GM21515 (cell line): Measurements from ENCODE around the gene NAV1.
A peak's percentile ranks its signal among the peaks of the same experiment; 100 is the strongest.
"Not testable (repeated sequence)": the region's sequence is repeated elsewhere in the genome, so short reads cannot be mapped to it uniquely, and the experiment has no call there.

Experiments used
- ATAC-seq: cut with Tn5 transposase; IDR thresholded peaks from one replicate; pipeline ENCODE4 v1.9.1; 2021; ENCODE audit not compliant: unreplicated experiment

The NAV1 gene

DNA sequence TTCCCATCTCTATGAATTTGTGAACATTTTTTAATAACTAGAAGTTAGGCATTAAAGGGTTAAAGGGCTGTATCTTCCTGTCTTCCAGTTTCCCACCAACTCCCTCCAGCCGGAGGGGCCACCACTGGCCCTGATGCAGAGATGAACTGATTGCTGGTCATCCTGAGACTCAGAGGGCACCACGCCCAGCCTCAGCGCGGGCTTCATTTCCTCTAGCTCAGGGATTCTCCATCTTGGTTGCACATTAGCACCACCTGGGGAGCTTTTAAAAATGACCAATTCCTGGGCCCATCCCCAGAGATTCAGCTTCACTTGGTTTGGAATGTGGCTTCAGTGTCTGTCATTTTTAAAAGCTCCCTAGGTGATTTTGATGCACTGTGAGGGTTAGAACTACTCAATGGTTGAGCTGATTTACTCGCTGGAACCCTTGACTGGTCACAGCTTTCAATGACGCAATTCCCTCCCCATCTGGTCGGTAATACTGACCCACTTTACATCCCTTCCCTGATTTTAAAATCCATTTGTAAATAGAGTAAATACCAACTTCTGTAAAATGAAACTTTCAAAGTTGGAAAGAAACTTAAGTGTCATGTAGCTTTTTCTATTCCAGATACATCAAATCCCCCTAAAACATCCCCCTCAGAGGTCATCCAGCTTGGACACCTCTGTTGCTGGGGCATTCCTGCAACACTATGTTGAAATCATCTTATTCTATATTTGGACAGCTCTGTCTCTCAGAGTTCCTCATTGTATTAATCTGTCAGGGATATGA, 5.1 kb downstream of the NAV1 start:
- no peak for ATAC-seq

DNA sequence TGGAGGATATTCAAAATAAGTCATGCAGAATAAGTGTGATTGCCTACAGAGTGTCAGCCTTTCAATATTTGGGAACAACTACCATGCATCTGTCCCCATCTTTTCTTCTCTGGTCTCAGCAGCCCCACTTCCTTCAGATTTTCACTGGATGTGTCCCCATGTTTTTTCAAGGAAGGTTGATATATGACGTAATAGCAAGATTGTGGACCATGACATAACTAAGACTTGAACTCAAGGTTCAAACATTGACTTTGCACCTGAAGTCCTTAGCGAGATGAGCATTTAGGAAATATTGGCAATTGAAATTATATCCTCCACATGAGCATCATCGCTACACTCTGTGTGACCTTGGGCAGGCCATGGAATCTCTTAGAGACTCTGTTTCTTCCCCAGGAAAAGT, 5.8 kb downstream of the NAV1 start:
- no peak for ATAC-seq

DNA sequence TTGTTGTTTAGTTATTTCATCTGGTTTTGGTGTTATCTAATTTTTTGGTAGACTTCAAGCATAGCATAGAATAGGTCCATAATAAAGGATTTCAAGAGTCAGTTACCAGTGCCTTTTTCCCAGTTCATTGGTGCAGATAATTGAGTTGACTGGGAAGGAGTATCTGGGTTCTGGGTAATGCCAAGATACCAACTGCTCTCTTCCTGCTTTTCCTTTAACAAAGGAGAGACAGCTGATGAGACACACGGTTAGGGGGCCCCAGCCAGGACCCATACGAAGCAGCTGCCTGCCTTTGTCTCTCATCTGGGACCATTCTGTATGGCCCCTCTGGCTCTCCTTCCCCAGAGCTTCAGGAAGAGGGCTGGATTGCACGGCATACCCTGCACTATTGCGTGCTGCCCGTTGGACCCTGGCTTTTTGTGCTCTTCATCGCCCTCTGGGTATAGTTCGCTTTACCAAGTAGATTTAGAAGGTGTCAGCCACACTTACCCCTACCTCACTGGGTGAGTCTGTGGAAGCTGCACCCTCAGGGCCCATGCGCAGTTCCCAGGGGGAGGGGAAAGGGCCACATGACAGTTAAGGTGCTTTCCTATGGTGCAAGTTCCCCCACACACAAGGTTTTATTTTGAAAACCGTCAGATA, 7.0 kb downstream of the NAV1 start:
- no peak for ATAC-seq

DNA sequence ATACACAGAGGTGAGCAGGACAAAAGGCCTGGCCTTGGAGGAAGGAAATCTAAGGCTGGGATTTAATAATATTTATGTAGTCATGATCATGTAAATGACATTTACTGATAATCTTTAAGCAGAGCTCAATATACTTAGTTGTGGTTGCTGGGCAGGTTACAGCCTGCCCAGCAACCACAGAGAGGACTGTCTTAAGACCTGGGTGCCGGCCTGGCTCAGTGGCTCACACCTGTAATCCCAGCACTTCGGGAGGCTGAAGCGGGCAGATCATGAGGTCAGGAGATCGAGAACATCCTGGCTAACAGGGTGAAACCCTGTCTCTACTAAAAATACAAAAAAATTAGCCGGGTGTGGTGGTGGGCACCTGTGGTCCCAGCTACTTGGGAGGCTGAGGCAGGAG, 10.6 kb downstream of the NAV1 start:
- not testable (repeated sequence) for ATAC-seq

DNA sequence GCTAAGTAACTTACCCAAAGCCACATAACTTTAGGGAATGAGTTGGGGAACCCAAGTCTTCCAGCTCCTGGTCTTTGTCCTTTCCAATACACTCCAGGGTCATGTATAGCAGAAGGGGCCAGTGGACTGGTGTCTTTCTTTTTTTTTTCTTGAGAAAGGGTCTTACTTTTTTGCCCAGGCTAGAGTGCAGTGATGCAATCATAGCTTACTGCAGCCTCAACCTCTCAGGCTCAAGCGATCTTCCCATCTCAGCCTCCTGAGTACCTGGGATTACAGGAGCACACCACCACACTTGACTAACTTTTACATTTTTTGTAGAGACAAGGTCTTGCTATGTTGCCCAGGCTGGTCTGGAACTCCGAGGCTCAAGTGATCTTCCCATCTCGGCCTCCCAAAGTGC, 12.2 kb downstream of the NAV1 start:
- ATAC-seq: no peak

DNA sequence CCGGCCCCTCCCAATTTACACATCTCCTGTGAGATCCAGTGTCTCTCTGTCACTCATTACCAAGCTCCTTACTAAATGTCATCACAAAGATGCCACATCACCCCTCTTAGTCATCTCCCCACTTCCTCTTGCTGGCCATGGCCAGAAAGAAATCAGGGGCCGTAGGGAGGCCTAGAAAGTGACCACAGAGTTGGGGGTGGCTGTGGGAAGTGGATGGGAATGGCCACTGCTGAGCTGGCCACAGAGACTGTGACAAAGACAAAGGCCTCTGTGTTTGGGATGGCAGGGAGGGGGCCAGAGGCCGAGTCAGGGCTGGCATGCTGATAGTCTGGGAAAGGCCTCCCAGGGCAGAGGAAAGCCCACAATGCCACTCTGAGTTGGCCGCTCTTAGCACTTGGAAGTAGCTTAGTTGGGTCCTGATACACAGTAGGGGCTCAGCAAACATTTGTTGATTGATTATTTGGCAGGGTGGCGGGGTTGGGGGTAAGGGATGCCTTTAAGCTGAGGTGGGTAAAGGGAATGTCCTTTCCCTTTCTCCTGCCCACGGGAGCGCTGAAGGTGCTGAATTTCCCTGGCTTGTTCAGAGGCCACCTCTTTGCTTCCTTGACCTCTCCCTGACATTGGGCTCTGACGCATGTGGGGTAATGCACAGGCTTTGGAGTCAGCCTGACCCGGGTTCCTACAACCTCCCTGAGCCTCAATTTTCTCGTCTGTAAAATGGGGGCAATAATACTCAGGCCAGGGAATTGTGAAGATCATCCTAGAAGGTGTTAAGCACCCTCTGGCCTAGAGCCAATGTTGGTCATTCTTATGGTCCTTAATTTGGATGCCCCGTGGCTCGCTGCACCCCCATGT, 13.2 kb downstream of the NAV1 start:
- ATAC-seq: no peak

DNA sequence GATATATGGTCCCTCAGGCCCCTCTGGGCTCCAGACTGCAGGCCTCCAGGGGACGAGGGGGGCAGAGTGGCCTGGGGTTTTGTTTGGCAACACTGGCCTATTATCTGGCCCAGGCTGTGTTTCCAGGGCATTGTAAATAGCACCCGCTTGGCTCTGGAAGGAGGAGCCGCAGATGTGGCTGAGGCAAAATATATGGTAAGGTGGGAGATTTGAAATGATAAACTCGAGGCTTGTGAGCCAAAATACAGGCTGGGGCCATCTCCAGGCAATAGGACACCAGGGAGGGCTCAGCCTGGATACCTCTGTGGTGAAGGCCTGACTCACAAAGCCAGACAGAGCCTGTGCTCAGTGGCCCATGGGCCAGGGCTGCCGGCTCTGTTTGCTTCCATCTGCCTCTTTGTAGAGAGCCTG, 14.0 kb downstream of the NAV1 start:
- no peak for ATAC-seq

DNA sequence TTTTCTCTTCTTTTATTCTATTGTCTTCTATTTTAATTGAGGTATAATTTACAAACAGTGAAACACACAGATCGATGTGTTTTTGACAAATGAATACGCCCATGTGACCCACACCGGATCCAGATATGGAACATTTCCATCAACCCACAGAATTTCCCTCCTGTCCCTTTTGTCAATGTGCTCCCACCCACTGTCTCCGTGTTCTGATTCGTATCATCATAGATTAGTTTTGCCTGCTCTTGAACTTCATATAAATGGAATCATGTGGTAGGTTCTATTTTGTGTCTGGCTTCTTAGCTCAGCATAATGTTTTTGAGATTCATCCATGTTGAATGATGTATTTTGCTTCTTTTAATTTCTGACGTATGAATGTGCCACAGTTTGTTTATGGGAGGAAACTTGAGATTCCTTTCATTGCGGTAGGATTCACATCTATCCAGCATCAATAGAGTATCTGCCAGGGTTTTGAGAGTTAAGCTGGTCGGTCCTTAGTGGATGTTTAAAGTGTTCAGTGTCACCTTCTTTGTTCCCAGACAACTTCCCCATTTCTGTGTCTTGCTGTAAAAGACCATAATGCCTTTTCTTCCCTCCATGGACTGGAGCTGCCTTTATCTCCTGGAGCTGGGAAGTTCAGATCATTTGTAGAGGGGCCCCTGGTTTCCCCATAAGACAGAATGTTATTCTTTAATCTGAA, 14.7 kb downstream of the NAV1 start:
- no peak for ATAC-seq

DNA sequence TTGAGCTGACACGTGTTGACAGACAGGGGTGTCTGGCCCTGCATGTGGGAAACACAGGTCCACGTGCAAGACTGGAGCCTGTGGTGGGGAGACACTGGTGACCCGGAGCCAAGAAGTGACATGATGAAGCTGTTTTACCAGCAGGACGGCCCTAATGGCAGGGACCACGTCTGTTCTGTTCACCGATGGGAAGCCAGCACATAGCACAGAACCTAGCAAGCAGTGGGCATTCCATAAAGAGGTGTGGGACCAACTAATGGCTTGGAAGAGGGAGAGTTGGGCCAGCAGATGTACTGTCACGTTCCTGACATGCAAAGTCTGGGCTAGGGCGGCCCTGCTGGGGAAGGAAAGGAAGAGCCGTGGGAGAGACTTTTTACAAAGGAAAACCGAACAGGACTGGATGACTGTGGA, 15.3 kb downstream of the NAV1 start:
- no peak for ATAC-seq

DNA sequence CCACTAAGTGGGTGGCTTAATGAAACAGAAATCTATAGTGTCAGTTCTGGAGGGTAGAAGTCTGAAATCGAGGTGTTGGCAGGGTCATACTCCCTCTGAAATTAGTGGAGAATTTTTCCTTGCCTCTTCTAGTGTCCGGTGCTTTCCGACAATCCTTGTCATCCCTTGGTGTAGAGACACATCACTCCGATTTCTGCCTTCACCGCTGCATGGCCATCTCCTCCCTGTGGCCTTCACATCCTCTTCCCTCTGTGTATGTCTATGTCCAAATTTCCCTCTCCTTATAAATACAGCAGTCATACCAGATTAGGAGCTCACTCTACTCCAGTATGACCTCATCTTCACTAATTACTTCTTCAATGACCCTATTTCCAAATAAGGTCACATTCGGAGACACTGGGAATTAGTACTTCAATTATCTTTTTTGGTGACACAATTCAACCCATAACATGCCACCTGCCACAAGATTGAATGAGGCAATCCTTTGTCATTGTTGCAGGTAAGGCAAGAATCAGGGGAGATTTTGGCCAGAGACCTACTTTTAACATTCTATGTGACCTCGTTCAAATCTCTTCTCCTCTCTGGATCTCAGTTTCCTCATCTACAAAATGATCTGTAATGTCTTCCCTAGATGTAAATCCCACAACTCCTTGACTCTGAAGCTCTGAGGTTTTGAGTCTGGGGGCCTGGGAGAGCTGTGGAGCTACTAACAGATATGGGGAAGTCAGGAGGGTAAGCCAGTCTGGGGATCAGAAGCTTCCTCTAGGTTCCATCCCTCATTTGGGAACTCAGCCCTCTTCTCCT, 16.1 kb downstream of the NAV1 start:
- no peak for ATAC-seq

DNA sequence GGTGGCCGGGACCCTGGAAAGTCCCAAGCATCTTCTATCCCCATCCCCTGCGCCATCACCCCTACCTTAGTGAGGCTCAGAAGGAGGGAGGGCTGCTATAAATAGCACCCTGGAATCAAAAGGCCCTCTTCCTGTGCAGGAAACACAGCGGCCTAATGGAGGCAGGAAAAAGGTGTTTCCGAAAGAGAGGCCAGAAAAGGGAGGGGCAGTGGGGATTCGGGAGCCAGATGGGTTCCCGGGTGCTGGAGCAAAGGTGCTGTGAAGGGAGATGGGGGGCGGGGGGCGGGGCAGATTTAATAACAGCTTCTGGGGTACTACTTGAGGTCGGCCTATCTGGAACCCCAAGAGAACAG, 16.6 kb downstream of the NAV1 start:
- ATAC-seq: no peak

DNA sequence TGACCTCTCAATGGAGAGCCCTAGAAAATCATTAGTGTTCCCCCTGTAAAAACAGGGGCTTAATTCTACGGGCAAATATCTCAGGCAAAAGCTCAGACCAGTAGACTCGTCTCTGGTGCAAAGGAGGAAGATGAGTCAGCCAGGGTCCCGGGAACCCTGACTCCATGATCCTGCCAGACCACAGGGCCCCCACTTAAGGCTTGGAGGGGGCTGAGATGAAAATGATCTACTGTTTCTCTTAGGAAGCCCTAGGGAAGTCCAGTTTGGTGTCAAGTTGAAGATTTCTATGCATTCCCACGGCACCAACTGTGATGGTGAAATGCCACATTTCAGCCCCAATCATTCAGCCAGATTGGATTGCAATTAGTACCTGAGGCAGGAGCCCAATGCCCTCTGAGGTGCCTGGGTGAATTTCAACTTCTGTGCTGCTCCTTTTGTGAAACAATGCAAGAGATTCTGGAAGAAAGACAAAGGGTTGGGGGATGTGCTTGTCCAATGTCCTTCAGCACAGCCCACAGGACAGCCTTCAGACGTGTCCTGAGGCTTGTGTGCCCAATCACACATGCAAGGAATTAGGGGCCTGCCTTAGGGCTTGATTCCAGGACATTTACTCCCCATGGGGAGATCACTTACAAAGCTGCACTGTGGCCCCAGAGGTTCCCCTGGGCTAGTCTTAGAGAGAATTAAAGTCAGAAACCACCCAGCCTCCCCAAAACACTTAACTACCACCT, 18.1 kb downstream of the NAV1 start:
- no peak for ATAC-seq

DNA sequence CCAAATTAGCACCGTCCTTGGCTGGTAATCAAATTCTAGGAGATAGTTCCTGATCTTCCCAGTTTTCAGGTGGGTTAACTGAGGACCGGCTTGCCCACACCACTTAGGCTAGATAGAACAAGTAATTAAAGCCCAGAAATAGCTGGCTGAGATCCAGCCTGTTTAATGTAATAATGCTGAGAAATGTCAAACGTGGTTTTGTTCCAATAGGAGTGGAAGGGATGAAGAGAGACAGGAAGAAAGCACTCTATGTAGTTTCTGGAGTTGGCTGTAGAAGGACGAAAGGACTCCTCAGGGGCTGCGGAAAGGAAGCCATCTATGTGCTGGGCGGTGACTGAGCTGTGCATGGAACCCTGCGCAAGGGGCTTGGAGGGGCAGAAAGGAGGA, 18.6 kb downstream of the NAV1 start:
- ATAC-seq: no peak

DNA sequence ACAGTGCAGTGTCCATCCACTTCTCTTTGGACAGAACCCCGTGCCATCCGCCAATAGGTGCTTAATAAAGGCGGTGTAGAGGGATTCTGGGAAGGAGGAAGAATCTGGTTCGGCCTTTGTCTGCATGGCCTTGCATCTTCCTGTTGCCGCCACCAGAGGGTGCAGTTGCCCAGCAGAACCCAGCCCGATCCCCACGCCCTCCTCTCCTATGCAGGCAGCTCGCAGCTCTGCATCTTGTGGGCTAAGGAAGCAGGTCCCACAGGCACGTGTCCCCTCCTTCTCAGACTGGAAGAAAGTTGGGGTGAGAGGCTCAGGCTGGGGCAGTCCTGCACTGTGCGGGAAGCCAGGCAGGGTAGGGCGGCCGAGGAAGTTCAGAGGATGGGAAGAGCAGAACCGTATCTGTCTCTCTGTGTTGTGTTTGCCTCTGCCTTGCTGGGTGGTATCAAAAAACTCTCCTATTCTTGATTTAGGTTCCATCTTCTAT, 20.8 kb downstream of the NAV1 start:
- peak; percentile 75 for ATAC-seq

DNA sequence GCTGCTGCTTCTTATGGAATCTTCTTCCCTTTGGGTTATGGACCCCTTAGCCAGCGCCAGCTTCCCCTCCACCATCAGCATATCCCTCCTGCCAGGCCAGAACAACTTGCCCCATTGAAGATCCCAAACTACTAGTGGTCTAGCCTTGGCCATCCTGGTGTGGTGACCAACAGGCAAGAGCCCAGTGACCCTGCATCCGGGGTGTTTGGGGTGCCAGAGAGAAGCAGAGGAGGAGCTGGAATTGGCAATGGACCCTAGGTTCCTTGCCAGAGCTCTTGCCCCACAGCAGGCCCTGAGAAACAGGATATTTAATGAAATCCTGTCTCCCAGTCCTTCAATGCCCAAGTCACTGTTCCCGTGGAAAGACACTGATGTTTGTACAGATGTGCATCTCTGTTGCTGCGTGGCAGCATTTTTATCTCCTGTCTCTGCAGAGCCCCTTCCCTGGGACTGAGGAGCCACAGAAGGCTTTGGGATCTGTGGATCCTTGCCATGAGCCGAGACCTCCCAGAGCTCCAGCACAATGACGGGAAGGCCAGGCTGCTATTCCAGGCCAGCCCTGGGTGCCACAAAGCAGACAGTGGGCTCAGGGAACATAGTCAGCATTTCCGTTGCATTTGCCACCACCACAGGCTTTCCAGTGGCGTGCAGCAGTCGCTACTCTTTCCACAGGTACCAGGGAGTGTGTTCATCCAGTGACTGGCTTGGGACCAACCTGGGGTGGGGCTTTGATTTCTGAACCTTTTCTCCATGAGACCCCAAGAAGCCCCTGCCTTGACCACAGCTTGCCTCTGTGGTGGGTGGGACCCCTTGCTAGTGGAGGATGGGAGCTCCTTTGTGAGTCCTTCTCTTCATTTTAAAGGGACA, 21.6 kb downstream of the NAV1 start:
- no peak for ATAC-seq

DNA sequence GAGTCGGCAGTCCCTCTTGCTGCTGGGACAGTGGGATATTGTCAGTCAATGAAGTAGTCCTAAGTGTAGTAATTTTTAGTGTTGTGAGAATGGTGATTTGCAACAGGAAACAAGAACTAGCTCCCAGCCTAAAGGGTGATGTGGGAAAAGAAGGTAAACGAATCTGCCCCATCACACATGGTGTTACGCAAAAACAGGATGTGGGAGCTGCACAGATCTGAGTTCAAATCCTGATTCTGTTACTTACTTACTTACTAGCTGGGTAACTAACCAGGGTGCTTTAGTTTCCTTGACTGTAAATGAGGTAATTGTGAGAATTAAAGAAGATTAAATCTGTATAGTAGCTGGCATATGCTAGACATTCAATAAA, 22.3 kb downstream of the NAV1 start:
- no peak for ATAC-seq

DNA sequence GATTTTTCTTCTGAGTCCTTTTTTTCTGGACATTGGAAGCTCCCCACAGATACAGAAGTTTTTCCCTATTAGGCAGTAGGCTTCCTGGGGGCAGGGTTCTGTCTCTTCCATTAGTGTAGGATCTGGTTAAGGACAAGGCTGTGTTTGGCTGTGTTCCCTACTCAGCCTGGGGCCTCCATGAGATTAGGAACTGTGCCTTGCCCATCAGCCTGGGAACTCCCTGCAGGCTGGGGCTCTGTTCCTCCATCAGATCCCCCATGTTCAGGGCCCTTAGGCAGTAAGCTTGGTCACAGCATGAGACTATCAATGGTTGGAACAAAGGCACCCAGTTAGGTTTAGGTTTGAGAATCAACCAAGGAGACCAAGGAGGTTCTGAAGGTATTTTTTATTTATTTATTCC, 22.7 kb downstream of the NAV1 start:
- no peak for ATAC-seq

DNA sequence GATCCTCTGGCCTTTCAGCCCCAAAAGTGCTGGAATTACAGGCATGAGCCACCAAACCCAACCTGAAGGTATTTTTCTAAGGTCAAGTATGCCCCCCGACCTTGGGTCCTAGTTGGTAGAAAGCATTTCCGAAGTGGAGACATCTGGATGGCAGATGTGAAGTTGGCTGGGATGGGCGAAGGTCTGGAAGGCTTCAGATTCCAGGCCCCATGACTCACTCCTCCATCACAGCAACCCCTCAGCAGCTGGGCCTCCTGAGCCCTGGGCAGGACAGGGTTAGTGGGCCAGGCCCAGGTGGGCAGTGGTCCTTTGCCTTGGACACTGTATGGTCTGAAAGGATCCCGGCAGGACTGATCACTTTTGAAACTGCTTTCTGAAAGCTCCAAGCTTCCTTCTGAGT, 23.3 kb downstream of the NAV1 start:
- no peak for ATAC-seq
